A673 (cell line): ENCODE measurements around the gene THSD7B. TPM values are rescaled to one million over a fixed set of nuclear protein-coding genes. Genes with fewer than 3 reads are reported as not detected.

Experiments used
- BruUV-seq: library from RNA; stranded (reverse); fragments of 400-500 nt; replicated peaks from 2 replicates; lab custom pipeline; 2021; lab: Mats Ljungman, UMichigan
- CTCF ChIA-PET: fragments of 300-600 bp; sonication (Branson Sonifier 250); formaldehyde crosslinking; loops from one replicate; lab custom pipeline; 2022; ENCODE audit warnings: antibody characterized with exemption; lab: Charles Lee
- POLR2A ChIA-PET: fragments of 300-600 bp; sonication (Branson Sonifier 250); formaldehyde crosslinking; loops from one replicate; lab custom pipeline; 2022; ENCODE audit warnings: antibody characterized with exemption; ENCODE audit not compliant: low non-redundant PET; lab: Charles Lee
- DNase-seq: peaks from one replicate; pipeline ENCODE4 v3.0.0-alpha.2; 2015; ENCODE audit warnings: low spot score
- H3K27ac ChIP-seq: fragments of 200-600 bp; sonication (generic); 2 replicates; pipeline ENCODE4 v1.5.1; 2016; ENCODE audit warnings: mixed run types, low read depth, mild to moderate bottlenecking, mixed read lengths, antibody characterized with exemption, low read length; ENCODE audit not compliant: poor library complexity, severe bottlenecking
- H3K27me3 ChIP-seq: fragments of 200-600 bp; sonication (generic); replicated peaks from 2 replicates; pipeline ENCODE4 v1.6.1; 2017; ENCODE audit warnings: mixed run types, low read depth, mild to moderate bottlenecking, mixed read lengths, antibody characterized with exemption, low read length; ENCODE audit not compliant: insufficient read depth, poor library complexity
- H3K36me3 ChIP-seq: fragments of 200-600 bp; sonication (generic); 2 replicates; pipeline ENCODE4 v1.6.1; 2016; ENCODE audit warnings: mixed run types, mild to moderate bottlenecking, mixed read lengths, antibody characterized with exemption, low read length; ENCODE audit not compliant: insufficient read depth, poor library complexity, severe bottlenecking
- H3K4me1 ChIP-seq: fragments of 200-600 bp; sonication (generic); 2 replicates; pipeline ENCODE4 v1.6.1; 2017; ENCODE audit warnings: mixed run types, mild to moderate bottlenecking, mixed read lengths, antibody characterized with exemption, low read length; ENCODE audit not compliant: insufficient read depth, poor library complexity, severe bottlenecking
- H3K4me3 ChIP-seq: fragments of 200-600 bp; sonication (generic); 2 replicates; pipeline ENCODE4 v1.5.1; 2016; ENCODE audit warnings: low read depth, mixed run types, mild to moderate bottlenecking, mixed read lengths, low read length; ENCODE audit not compliant: poor library complexity, severe bottlenecking
- H3K9me3 ChIP-seq: fragments of 200-600 bp; sonication (generic); 2 replicates; pipeline ENCODE4 v1.6.1; 2016; ENCODE audit warnings: mixed run types, low read depth, mild to moderate bottlenecking, mixed read lengths, antibody characterized with exemption, low read length; ENCODE audit not compliant: poor library complexity, severe bottlenecking
- CTCF ChIP-seq: fragments of 300-800, 200-600 bp; sonication (generic); conservative IDR thresholded peaks from 2 replicates; pipeline ENCODE4 v1.5.1; 2017; ENCODE audit warnings: low read depth, mild to moderate bottlenecking, antibody characterized with exemption, low read length, moderate library complexity, mixed read lengths
- EZH2 ChIP-seq: fragments of 200-600 bp; sonication (generic); IDR thresholded peaks from 2 replicates; pipeline ENCODE4 v1.6.1; 2017; ENCODE audit warnings: borderline replicate concordance, low read depth, mild to moderate bottlenecking, mixed read lengths, antibody characterized with exemption, low read length; ENCODE audit not compliant: poor library complexity, severe bottlenecking
- intact Hi-C: fragments of 100-400 bp; cut with micrococcal nuclease; formaldehyde crosslinking; loops from one replicate; pipeline ENCODE4 v1.10.0; 2022; ENCODE audit not compliant: unreplicated experiment
- total RNA-seq: library from RNA; stranded (reverse); gene quantifications from 2 replicates; pipeline ENCODE4 v1.2.3, GENCODE V29; 2021

THSD7B gene
- total RNA-seq, 1 experiment from 2014 or later = not detected

GRCh38 chr2:136905779-136906178, 140.4 kb downstream of the THSD7B start:
- intact Hi-C loops = no loop called here
- DNase-seq = no peak
- Histone ChIP-seq H3K4me1 (no peaks in the 10 kb centered on the region), H3K36me3 (no peaks in the 10 kb centered on the region), H3K9me3 (no peaks in the 10 kb centered on the region), H3K27ac (no peak overlapping the region), H3K4me3 (no peak overlapping the region), H3K27me3 (no peaks in the 10 kb centered on the region)
- no peak for TF ChIP-seq EZH2
- no peak for TF ChIP-seq CTCF
- no TSS peak for BruUV-seq
- ChIA-PET CTCF (interaction anchor here (0.6 kb wide), 1 partner anchor 992 kb away, joined by 3 read pairs; no protein-coding TSS in a partner anchor), POLR2A (no interaction called here)

- intact Hi-C loops = no loop called here
- BruUV-seq = no TSS peak
- Histone ChIP-seq H3K27me3 (no peaks in the 10 kb centered on the region), H3K27ac (no peak overlapping the region), H3K4me3 (no peak overlapping the region), H3K9me3 (no peaks in the 10 kb centered on the region), H3K36me3 (no peaks in the 10 kb centered on the region), H3K4me1 (no peaks in the 10 kb centered on the region)
- ChIA-PET CTCF (no interaction called here), POLR2A (no interaction called here)
- no peak for TF ChIP-seq EZH2
- TF ChIP-seq CTCF = no peak
- DNase-seq = no peak
Observed at GRCh38 chr2:136909777-136910176, 144.4 kb downstream of the THSD7B start.

- ChIA-PET POLR2A (no interaction called here), CTCF (no interaction called here)
- H3K36me3 ChIP-seq = no peaks in the 10 kb centered on the region
- H3K4me3 ChIP-seq = no peak overlapping the region
- H3K4me1 ChIP-seq = no peaks in the 10 kb centered on the region
- intact Hi-C loops = no loop called here
- no peak for DNase-seq
- TF ChIP-seq EZH2 (no peak), CTCF (no peak)
- H3K9me3 ChIP-seq = no peaks in the 10 kb centered on the region
- no peak overlapping the region for H3K27ac ChIP-seq
- H3K27me3 ChIP-seq = no peaks in the 10 kb centered on the region
- BruUV-seq = no TSS peak
Observed at GRCh38 chr2:136916131-136916530, 150.8 kb downstream of the THSD7B start.
